ENCODE data around the gene PGA3.
"Not testable (repeated sequence)": the region's sequence is repeated elsewhere in the genome, so short reads cannot be mapped to it uniquely, and the experiment has no call there.

PGA3 gene

GRCh38 chr11:61172356-61172755 is 31.0 kb upstream of the PGA3 start:
- DNase-seq = no peak

GRCh38 chr11:61172888-61173287 is 30.4 kb upstream of the PGA3 start:
- DNase-seq = no peak

GRCh38 chr11:61173456-61173855 is 29.9 kb upstream of the PGA3 start:
- no peak for DNase-seq

GRCh38 chr11:61174273-61174672 is 29.0 kb upstream of the PGA3 start:
- DNase-seq = no peak

GRCh38 chr11:61174949-61175348 is 28.4 kb upstream of the PGA3 start:
- DNase-seq = no peak

GRCh38 chr11:61176446-61176845 is 26.9 kb upstream of the PGA3 start:
- no peak for DNase-seq

GRCh38 chr11:61180205-61180604 is 23.1 kb upstream of the PGA3 start:
- not testable (repeated sequence) for DNase-seq

GRCh38 chr11:61181489-61181888 is 21.8 kb upstream of the PGA3 start:
- no peak for DNase-seq

GRCh38 chr11:61183645-61184044 is 19.7 kb upstream of the PGA3 start:
- DNase-seq = no peak

GRCh38 chr11:61186504-61186903 is 16.8 kb upstream of the PGA3 start:
- no peak for DNase-seq

- peak; percentile 87 for DNase-seq
These were observed 15.7 kb upstream of the PGA3 start for GRCh38 chr11:61187505-61188130.

GRCh38 chr11:61189933-61190332 is 13.4 kb upstream of the PGA3 start:
- no peak for DNase-seq

- peak; percentile 75 for DNase-seq
These were observed 9.7 kb upstream of the PGA3 start for GRCh38 chr11:61193596-61193995.

- no peak for DNase-seq
These were observed 9.1 kb upstream of the PGA3 start for GRCh38 chr11:61194169-61194671.

GRCh38 chr11:61194981-61195695 is 8.2 kb upstream of the PGA3 start:
- no peak for DNase-seq

GRCh38 chr11:61195719-61196118 is 7.6 kb upstream of the PGA3 start:
- DNase-seq = no peak

- DNase-seq = no peak
These were observed 5.0 kb upstream of the PGA3 start for GRCh38 chr11:61198361-61198760.

GRCh38 chr11:61198948-61199523 is 4.3 kb upstream of the PGA3 start:
- DNase-seq = no peak

GRCh38 chr11:61201476-61201875 is 1.8 kb upstream of the PGA3 start:
- DNase-seq = no peak

- not testable (repeated sequence) for DNase-seq
These were observed 558 bp downstream of the PGA3 start for GRCh38 chr11:61203873-61204272.

GRCh38 chr11:61204502-61205059 is 1.3 kb downstream of the PGA3 start:
- DNase-seq = peak; percentile 19

GRCh38 chr11:61207636-61208310 is 4.5 kb downstream of the PGA3 start:
- DNase-seq = not testable (repeated sequence)

GRCh38 chr11:61210629-61211028 is 7.3 kb downstream of the PGA3 start:
- DNase-seq = not testable (repeated sequence)
